NCI-H774 (cell line): ENCODE measurements around the gene ARHGEF35.
"Not testable (repeated sequence)": the region's sequence is repeated elsewhere in the genome, so short reads cannot be mapped to it uniquely, and the experiment has no call there.

Experiments used
- DNase-seq: peaks from one replicate; lab custom pipeline; 2025; lab: John Stamatoyannopoulos, UW

ARHGEF35 gene

GRCh38 chr7:144195212-144195872, at the start of gene ARHGEF35:
ARHGEF35 (minus strand) TSS chr7:144195833; CDS start chr7:144188383, 7,450 bp downstream.
- DNase-seq: not testable (repeated sequence)

GRCh38 chr7:144245372-144245771, 49.7 kb upstream of the ARHGEF35 start:
- DNase-seq: not testable (repeated sequence)

GRCh38 chr7:144239365-144239764, 43.7 kb upstream of the ARHGEF35 start, which contains the start of gene OR2A42:
OR2A42 (minus strand) TSS chr7:144239605; CDS start chr7:144232843, 6,762 bp downstream.
- DNase-seq: not testable (repeated sequence)

- DNase-seq: not testable (repeated sequence)
Observed at GRCh38 chr7:144238530-144239082, 43.0 kb upstream of the ARHGEF35 start.

GRCh38 chr7:144233039-144233438, 37.4 kb upstream of the ARHGEF35 start:
- DNase-seq: not testable (repeated sequence)

GRCh38 chr7:144231027-144231426, 35.4 kb upstream of the ARHGEF35 start:
- DNase-seq: not testable (repeated sequence)

- DNase-seq: not testable (repeated sequence)
Observed at GRCh38 chr7:144228810-144229209, 33.2 kb upstream of the ARHGEF35 start.

- not testable (repeated sequence) for DNase-seq
Observed at GRCh38 chr7:144226866-144227265, 31.2 kb upstream of the ARHGEF35 start.

- not testable (repeated sequence) for DNase-seq
Observed at GRCh38 chr7:144223675-144224074, 28.0 kb upstream of the ARHGEF35 start.

- not testable (repeated sequence) for DNase-seq
Observed at GRCh38 chr7:144220531-144220930, 24.9 kb upstream of the ARHGEF35 start.

- DNase-seq: not testable (repeated sequence)
Observed at GRCh38 chr7:144219149-144219548, 23.5 kb upstream of the ARHGEF35 start.

GRCh38 chr7:144218581-144218980, 22.9 kb upstream of the ARHGEF35 start:
- DNase-seq: not testable (repeated sequence)

GRCh38 chr7:144217200-144217599, 21.6 kb upstream of the ARHGEF35 start:
- DNase-seq: not testable (repeated sequence)

- DNase-seq: not testable (repeated sequence)
Observed at GRCh38 chr7:144205306-144205705, 9.7 kb upstream of the ARHGEF35 start.

- not testable (repeated sequence) for DNase-seq
Observed at GRCh38 chr7:144203086-144203485, 7.5 kb upstream of the ARHGEF35 start.

- DNase-seq: not testable (repeated sequence)
Observed at GRCh38 chr7:144201978-144202377, 6.3 kb upstream of the ARHGEF35 start.

- DNase-seq: not testable (repeated sequence)
Observed at GRCh38 chr7:144198934-144199333, 3.3 kb upstream of the ARHGEF35 start.

- DNase-seq: not testable (repeated sequence)
Observed at GRCh38 chr7:144194453-144194852, 1.2 kb downstream of the ARHGEF35 start.

- not testable (repeated sequence) for DNase-seq
Observed at GRCh38 chr7:144193782-144194181, 1.9 kb downstream of the ARHGEF35 start.

- not testable (repeated sequence) for DNase-seq
Observed at GRCh38 chr7:144188578-144189171, 7.0 kb downstream of the ARHGEF35 start.

GRCh38 chr7:144187848-144188247, 7.8 kb downstream of the ARHGEF35 start:
- not testable (repeated sequence) for DNase-seq

- DNase-seq: not testable (repeated sequence)
Observed at GRCh38 chr7:144183166-144183565, 12.5 kb downstream of the ARHGEF35 start, which contains the start of gene CTAGE4. CTAGE4 (plus strand) TSS chr7:144183466; CDS start chr7:144183504, 38 bp downstream.

GRCh38 chr7:144179165-144179479, 16.5 kb downstream of the ARHGEF35 start:
- DNase-seq: not testable (repeated sequence)
